WTC11 (cell line): ENCODE measurements around the gene EBI3. TPM values are rescaled to one million over a fixed set of nuclear protein-coding genes. Genes with fewer than 3 reads are reported as not detected.
"Not testable (repeated sequence)": the region's sequence is repeated elsewhere in the genome, so short reads cannot be mapped to it uniquely, and the experiment has no call there.

Source experiments
- ATAC-seq: fragments of 200-7000 bp; cut with Tn5 transposase; 2 replicates; pipeline ENCODE4 v1.10.0; 2021; ENCODE audit warnings: mild to moderate bottlenecking, moderate library complexity
- CTCF ChIA-PET: fragments of 300-600 bp; sonication (Branson Sonifier 250); formaldehyde crosslinking; loops from one replicate; lab custom pipeline; 2021; ENCODE audit warnings: antibody characterized with exemption; lab: Charles Lee
- POLR2A ChIA-PET: fragments of 350-600 bp; sonication (Branson Sonifier 250); formaldehyde crosslinking; loops from one replicate; lab custom pipeline; 2021; ENCODE audit warnings: antibody characterized with exemption; lab: Charles Lee
- DNase-seq: peaks from one replicate; pipeline ENCODE4 v3.0.0; 2021; ENCODE audit warnings: low spot score
- H3K27ac Mint-ChIP-seq: 2 replicates; pipeline ENCODE4 v1.8.0; 2021; ENCODE audit warnings: mixed read lengths
- H3K27me3 Mint-ChIP-seq: 2 replicates; pipeline ENCODE4 v1.8.0; 2021; ENCODE audit warnings: low read depth, mild to moderate bottlenecking, moderate library complexity, mixed read lengths
- H3K36me3 Mint-ChIP-seq: 2 replicates; pipeline ENCODE4 v1.8.0; 2021; ENCODE audit warnings: mixed read lengths
- H3K4me1 Mint-ChIP-seq: 2 replicates; pipeline ENCODE4 v1.8.0; 2022; ENCODE audit warnings: mixed read lengths
- H3K4me3 Mint-ChIP-seq: 2 replicates; pipeline ENCODE4 v1.8.0; 2021; ENCODE audit warnings: mild to moderate bottlenecking, moderate library complexity, mixed read lengths
- H3K9me3 Mint-ChIP-seq: 2 replicates; pipeline ENCODE4 v1.8.0; 2021; ENCODE audit warnings: mixed read lengths
- ELF4 ChIP-seq: sonication (generic); formaldehyde crosslinking; IDR thresholded peaks from 2 replicates; pipeline ENCODE4 v1.8.1; 2022; ENCODE audit warnings: low read depth, mild to moderate bottlenecking, moderate library complexity, missing genetic modification reagents
- EMX1 ChIP-seq: fragments of 250-450 bp; sonication (Bioruptor Pico); IDR thresholded peaks from 2 replicates; pipeline ENCODE4 v1.8.0; 2021; ENCODE audit warnings: mild to moderate bottlenecking
- NFE2L1 ChIP-seq: sonication (generic); formaldehyde crosslinking; IDR thresholded peaks from 2 replicates; pipeline ENCODE4 v1.8.1; 2023; ENCODE audit warnings: missing genetic modification reagents
- SP1 ChIP-seq: sonication (generic); formaldehyde crosslinking; conservative IDR thresholded peaks from 2 replicates; pipeline ENCODE4 v1.8.1; 2022; ENCODE audit warnings: missing genetic modification reagents
- TCF7 ChIP-seq: sonication (generic); formaldehyde crosslinking; IDR thresholded peaks from 2 replicates; pipeline ENCODE4 v1.8.0; 2022; ENCODE audit warnings: mild to moderate bottlenecking, low read depth, missing genetic modification reagents, moderate library complexity
- TEAD1 ChIP-seq: sonication (generic); formaldehyde crosslinking; IDR thresholded peaks from 2 replicates; pipeline ENCODE4 v1.8.0; 2022; ENCODE audit warnings: mild to moderate bottlenecking, missing genetic modification reagents
- TP53 ChIP-seq: sonication (generic); formaldehyde crosslinking; IDR thresholded peaks from 2 replicates; pipeline ENCODE4 v1.8.1; 2023; ENCODE audit warnings: mild to moderate bottlenecking, missing genetic modification reagents
- ZNF121 ChIP-seq: sonication (generic); formaldehyde crosslinking; IDR thresholded peaks from 2 replicates; pipeline ENCODE4 v1.8.0; 2023; ENCODE audit warnings: missing genetic modification reagents
- ZNF423 ChIP-seq: fragments of 250-450 bp; sonication (Bioruptor Pico); IDR thresholded peaks from 2 replicates; pipeline ENCODE4 v2.1.2; 2022; ENCODE audit warnings: mild to moderate bottlenecking, moderate library complexity
- ZNF671 ChIP-seq: fragments of 250-450 bp; sonication (Bioruptor Pico); IDR thresholded peaks from 2 replicates; pipeline ENCODE4 v1.8.0; 2021; ENCODE audit warnings: mild to moderate bottlenecking
- total RNA-seq: library from RNA; stranded (reverse); gene quantifications from 3 replicates; pipeline ENCODE4 v1.2.3, GENCODE V29; 2021
- TF ChIP-seq, protein P1 (sequence below): sonication (generic); formaldehyde crosslinking; IDR thresholded peaks from 2 replicates; pipeline ENCODE4 v1.8.0; 2022; ENCODE audit warnings: mild to moderate bottlenecking, missing genetic modification reagents
- TF ChIP-seq, protein P2 (sequence below): sonication (generic); formaldehyde crosslinking; IDR thresholded peaks from 2 replicates; pipeline ENCODE4 v1.8.1; 2023; ENCODE audit warnings: mild to moderate bottlenecking, missing genetic modification reagents, moderate library complexity
- TF ChIP-seq, protein P3 (sequence below): sonication (generic); formaldehyde crosslinking; IDR thresholded peaks from 2 replicates; pipeline ENCODE4 v1.8.0; 2022; ENCODE audit warnings: mild to moderate bottlenecking, missing genetic modification reagents
- TF ChIP-seq, protein P4 (sequence below): sonication (generic); formaldehyde crosslinking; IDR thresholded peaks from 2 replicates; pipeline ENCODE4 v1.8.1; 2023; ENCODE audit warnings: mild to moderate bottlenecking, missing genetic modification reagents
- TF ChIP-seq, protein P5 (sequence below): fragments of 250-450 bp; sonication (Bioruptor Pico); IDR thresholded peaks from 2 replicates; pipeline ENCODE4 v1.8.0; 2021; ENCODE audit warnings: mild to moderate bottlenecking
- TF ChIP-seq, protein P6 (sequence below): sonication (generic); formaldehyde crosslinking; IDR thresholded peaks from 2 replicates; pipeline ENCODE4 v1.8.1; 2022; ENCODE audit warnings: mild to moderate bottlenecking, missing genetic modification reagents, moderate library complexity, borderline replicate concordance
- TF ChIP-seq, protein P7 (sequence below): fragments of 250-450 bp; sonication (Bioruptor Pico); IDR thresholded peaks from 2 replicates; pipeline ENCODE4 v1.9.0; 2021; ENCODE audit warnings: moderate library complexity, mild to moderate bottlenecking, inconsistent platforms, borderline replicate concordance

The EBI3 gene
- total RNA-seq, 1 experiment from 2014 or later = 0.81 TPM

DNA sequence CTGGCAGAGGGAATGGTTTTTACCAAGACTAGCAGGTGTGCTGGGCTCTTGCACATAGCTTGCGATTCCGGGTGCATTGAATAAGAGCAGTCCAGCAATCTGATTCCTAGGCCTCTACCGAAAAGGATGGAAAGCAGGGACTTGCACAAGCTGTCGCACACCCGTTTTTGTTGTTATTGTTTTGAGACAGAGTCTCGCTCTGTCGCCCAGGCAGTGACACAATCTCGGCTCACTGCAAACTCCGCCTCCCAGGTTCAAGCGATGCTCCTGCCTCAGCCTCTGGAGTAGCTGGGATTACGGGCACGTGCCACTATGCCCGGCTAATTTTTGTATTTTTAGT lies 5.5 kb downstream of the EBI3 start (continued):
- TF ChIP-seq NFE2L1 (no peak), TP53 (no peak)

DNA sequence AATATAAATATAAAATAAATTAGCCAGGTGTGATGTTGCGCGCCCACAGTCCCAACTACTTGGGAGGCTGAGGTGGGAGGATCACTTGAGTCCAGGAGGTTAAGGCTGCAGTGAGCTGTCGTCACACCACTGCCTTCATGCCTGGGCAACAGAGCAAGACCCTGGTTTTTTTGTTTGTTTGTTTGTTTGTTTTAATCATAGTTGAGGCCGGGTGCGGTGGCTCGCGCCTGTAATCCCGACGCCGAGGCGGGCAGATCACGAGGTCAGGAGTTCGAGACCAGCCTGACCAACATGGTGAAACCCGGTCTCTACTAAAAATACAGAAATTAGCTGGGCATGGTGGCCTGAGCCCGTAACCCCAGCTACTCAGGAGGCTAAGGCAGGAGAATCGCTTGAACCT lies 8.2 kb downstream of the EBI3 start:
- ATAC-seq, H3K36me3 Mint-ChIP-seq, H3K4me1 Mint-ChIP-seq, DNase-seq, H3K9me3 Mint-ChIP-seq, H3K4me3 Mint-ChIP-seq, POLR2A ChIA-PET, H3K27ac Mint-ChIP-seq: not testable (repeated sequence)
- CTCF ChIA-PET = interaction anchor here (0.6 to 1.1 kb wide), 3 partner anchors 9 to 161 kb away, joined by 3 to 5 read pairs (median 3); partner anchors contain the start of gene YJU2
- H3K27me3 Mint-ChIP-seq = peaks cover 12% of the 10 kb centered on the region

DNA sequence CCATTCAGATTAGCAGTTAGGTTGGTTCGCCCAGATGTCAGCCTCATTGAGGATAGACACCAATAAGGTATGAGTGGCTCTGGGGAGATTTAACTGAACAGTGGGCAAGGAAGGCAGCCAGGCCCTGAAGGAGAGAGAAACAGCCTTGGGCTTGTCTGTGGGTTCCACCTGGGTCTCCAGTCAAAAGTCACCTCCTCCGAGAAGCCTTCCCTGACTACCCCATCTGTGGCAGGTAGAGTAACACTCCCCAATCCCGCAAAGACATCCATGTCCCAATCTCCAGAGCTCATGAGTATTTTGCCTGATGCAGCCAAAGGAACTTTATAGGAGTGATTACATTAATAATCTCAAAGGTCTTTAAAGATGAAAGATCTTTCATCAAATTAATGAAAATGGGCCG lies 9.5 kb downstream of the EBI3 start:
- Mint-ChIP-seq H3K4me3 (no peak overlapping the region), H3K27ac (no peak overlapping the region), H3K36me3 (peaks cover 5% of the 10 kb centered on the region; the same call in 1 of the 2 replicates), H3K9me3 (peaks cover 9% of the 10 kb centered on the region), H3K4me1 (no peaks in the 10 kb centered on the region), H3K27me3 (peaks cover 17% of the 10 kb centered on the region)
- POLR2A ChIA-PET = no interaction called here
- DNase-seq (no peak), ATAC-seq (no peak)
- CTCF ChIA-PET = no interaction called here
- TF ChIP-seq, protein P1, sequence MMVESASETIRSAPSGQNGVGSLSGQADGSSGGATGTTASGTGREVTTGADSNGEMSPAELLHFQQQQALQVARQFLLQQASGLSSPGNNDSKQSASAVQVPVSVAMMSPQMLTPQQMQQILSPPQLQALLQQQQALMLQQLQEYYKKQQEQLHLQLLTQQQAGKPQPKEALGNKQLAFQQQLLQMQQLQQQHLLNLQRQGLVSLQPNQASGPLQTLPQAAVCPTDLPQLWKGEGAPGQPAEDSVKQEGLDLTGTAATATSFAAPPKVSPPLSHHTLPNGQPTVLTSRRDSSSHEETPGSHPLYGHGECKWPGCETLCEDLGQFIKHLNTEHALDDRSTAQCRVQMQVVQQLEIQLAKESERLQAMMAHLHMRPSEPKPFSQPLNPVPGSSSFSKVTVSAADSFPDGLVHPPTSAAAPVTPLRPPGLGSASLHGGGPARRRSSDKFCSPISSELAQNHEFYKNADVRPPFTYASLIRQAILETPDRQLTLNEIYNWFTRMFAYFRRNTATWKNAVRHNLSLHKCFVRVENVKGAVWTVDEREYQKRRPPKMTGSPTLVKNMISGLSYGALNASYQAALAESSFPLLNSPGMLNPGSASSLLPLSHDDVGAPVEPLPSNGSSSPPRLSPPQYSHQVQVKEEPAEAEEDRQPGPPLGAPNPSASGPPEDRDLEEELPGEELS (CRISPR knock-in tag) = no peak
- TF ChIP-seq ELF4 (CRISPR knock-in tag) = no peak
- TF ChIP-seq, protein P2, sequence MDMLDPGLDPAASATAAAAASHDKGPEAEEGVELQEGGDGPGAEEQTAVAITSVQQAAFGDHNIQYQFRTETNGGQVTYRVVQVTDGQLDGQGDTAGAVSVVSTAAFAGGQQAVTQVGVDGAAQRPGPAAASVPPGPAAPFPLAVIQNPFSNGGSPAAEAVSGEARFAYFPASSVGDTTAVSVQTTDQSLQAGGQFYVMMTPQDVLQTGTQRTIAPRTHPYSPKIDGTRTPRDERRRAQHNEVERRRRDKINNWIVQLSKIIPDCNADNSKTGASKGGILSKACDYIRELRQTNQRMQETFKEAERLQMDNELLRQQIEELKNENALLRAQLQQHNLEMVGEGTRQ (CRISPR knock-in tag) = no peak

DNA sequence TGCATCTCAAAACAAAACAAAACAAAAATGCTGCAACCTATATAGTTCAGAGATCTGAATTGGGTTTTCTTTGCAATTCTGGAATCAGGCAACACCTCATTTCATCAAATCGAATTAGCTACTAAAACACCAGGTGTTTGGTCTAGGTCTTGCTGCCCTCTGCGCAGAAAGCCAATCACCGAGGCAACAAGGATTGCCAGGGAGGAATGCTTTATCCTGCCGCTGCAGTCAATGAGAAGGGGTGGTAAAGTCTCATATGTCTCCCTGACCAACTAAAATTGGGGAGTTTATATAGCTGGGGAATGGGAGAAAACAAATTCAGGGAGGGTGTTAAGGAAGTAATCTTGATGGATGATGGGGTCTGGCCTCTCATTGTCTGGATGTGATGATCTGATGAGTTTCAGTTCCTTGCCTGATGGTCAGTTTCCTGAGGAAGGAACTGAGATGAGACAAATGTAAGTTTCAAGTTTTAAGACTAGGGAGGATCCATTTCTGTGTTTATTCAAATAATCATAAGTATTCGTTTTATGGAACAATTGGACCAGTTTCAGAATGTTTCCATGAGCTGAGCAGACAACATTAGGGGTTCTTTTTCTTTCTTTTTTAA lies 12.6 kb downstream of the EBI3 start:
- Mint-ChIP-seq H3K27ac (no peak overlapping the region), H3K9me3 (peaks cover 9% of the 10 kb centered on the region), H3K4me3 (no peak overlapping the region), H3K4me1 (no peaks in the 10 kb centered on the region), H3K36me3 (peaks cover 5% of the 10 kb centered on the region; the same call in 1 of the 2 replicates), H3K27me3 (peaks cover 17% of the 10 kb centered on the region)
- no peak for ATAC-seq
- TF ChIP-seq, protein P3, sequence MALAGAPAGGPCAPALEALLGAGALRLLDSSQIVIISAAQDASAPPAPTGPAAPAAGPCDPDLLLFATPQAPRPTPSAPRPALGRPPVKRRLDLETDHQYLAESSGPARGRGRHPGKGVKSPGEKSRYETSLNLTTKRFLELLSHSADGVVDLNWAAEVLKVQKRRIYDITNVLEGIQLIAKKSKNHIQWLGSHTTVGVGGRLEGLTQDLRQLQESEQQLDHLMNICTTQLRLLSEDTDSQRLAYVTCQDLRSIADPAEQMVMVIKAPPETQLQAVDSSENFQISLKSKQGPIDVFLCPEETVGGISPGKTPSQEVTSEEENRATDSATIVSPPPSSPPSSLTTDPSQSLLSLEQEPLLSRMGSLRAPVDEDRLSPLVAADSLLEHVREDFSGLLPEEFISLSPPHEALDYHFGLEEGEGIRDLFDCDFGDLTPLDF (CRISPR knock-in tag) = no peak
- no peak for TF ChIP-seq ZNF423 (CRISPR knock-in tag)
- no peak for TF ChIP-seq TCF7 (CRISPR knock-in tag)
- TF ChIP-seq SP1 (CRISPR knock-in tag) = no peak
- TF ChIP-seq, protein P4, sequence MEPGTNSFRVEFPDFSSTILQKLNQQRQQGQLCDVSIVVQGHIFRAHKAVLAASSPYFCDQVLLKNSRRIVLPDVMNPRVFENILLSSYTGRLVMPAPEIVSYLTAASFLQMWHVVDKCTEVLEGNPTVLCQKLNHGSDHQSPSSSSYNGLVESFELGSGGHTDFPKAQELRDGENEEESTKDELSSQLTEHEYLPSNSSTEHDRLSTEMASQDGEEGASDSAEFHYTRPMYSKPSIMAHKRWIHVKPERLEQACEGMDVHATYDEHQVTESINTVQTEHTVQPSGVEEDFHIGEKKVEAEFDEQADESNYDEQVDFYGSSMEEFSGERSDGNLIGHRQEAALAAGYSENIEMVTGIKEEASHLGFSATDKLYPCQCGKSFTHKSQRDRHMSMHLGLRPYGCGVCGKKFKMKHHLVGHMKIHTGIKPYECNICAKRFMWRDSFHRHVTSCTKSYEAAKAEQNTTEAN = no peak
- TF ChIP-seq EMX1 (CRISPR knock-in tag) = no peak
- TF ChIP-seq, protein P5, sequence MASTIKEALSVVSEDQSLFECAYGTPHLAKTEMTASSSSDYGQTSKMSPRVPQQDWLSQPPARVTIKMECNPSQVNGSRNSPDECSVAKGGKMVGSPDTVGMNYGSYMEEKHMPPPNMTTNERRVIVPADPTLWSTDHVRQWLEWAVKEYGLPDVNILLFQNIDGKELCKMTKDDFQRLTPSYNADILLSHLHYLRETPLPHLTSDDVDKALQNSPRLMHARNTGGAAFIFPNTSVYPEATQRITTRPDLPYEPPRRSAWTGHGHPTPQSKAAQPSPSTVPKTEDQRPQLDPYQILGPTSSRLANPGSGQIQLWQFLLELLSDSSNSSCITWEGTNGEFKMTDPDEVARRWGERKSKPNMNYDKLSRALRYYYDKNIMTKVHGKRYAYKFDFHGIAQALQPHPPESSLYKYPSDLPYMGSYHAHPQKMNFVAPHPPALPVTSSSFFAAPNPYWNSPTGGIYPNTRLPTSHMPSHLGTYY (CRISPR knock-in tag) = no peak
- no peak for TF ChIP-seq TEAD1
- TF ChIP-seq, protein P6, sequence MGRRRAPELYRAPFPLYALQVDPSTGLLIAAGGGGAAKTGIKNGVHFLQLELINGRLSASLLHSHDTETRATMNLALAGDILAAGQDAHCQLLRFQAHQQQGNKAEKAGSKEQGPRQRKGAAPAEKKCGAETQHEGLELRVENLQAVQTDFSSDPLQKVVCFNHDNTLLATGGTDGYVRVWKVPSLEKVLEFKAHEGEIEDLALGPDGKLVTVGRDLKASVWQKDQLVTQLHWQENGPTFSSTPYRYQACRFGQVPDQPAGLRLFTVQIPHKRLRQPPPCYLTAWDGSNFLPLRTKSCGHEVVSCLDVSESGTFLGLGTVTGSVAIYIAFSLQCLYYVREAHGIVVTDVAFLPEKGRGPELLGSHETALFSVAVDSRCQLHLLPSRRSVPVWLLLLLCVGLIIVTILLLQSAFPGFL = no peak
- TF ChIP-seq, protein P7, sequence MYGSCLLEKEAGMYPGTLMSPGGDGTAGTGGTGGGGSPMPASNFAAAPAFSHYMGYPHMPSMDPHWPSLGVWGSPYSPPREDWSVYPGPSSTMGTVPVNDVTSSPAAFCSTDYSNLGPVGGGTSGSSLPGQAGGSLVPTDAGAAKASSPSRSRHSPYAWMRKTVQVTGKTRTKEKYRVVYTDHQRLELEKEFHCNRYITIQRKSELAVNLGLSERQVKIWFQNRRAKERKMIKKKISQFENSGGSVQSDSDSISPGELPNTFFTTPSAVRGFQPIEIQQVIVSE = no peak
- no peak for TF ChIP-seq ZNF121 (CRISPR knock-in tag)
- no peak for TF ChIP-seq ZNF671 (CRISPR knock-in tag)
- CTCF ChIA-PET = interaction anchor here (0.9 to 2.6 kb wide), 2 partner anchors 9 to 25 kb away, joined by 3 to 12 read pairs; no protein-coding TSS in a partner anchor
- DNase-seq = no peak
- POLR2A ChIA-PET = no interaction called here
